Neural progenitor cell (in vitro differentiated cells): ENCODE data around the gene OPCML. TPM values are rescaled to one million over a fixed set of nuclear protein-coding genes. Genes with fewer than 3 reads are reported as not detected.

Experiments used
- DNase-seq: peaks from one replicate; pipeline ENCODE4 v3.0.0-alpha.2; 2016; ENCODE audit warnings: low spot score
- H2AFZ ChIP-seq: fragments of 200-600 bp; sonication (generic); replicated peaks from 2 replicates; pipeline ENCODE4 v1.6.1; 2016; ENCODE audit warnings: antibody characterized with exemption
- H3F3A ChIP-seq: fragments of 200-600 bp; sonication (generic); 2 replicates; pipeline ENCODE4 v1.6.1; 2016; ENCODE audit warnings: antibody characterized with exemption, low read depth
- H3K27ac ChIP-seq: fragments of 200-600 bp; sonication (generic); 2 replicates; pipeline ENCODE4 v1.5.1; 2016; ENCODE audit warnings: mild to moderate bottlenecking
- H3K27me3 ChIP-seq: fragments of 200-600 bp; sonication (generic); 2 replicates; pipeline ENCODE4 v1.6.1; 2016; ENCODE audit warnings: mild to moderate bottlenecking, moderate library complexity
- H3K36me3 ChIP-seq: fragments of 200-600 bp; sonication (generic); 2 replicates; pipeline ENCODE4 v1.5.1; 2016
- H3K4me1 ChIP-seq: fragments of 200-600 bp; sonication (generic); 2 replicates; pipeline ENCODE4 v1.6.1; 2016; ENCODE audit warnings: mixed run types
- H3K4me2 ChIP-seq: fragments of 200-600 bp; sonication (generic); 2 replicates; pipeline ENCODE4 v1.6.1; 2016
- H3K4me3 ChIP-seq: fragments of 200-600 bp; sonication (generic); 2 replicates; pipeline ENCODE4 v1.5.1; 2016
- H3K79me2 ChIP-seq: fragments of 200-600 bp; sonication (generic); 2 replicates; pipeline ENCODE4 v1.6.1; 2016; ENCODE audit warnings: low read depth
- H3K9ac ChIP-seq: fragments of 200-600 bp; sonication (generic); 2 replicates; pipeline ENCODE4 v1.6.1; 2016
- H3K9me3 ChIP-seq: fragments of 200-600 bp; sonication (generic); 2 replicates; pipeline ENCODE4 v1.5.1; 2016; ENCODE audit warnings: low read depth
- H4K20me1 ChIP-seq: fragments of 200-600 bp; sonication (generic); 2 replicates; pipeline ENCODE4 v1.6.1; 2016; ENCODE audit warnings: low read depth
- H3K27ac Mint-ChIP-seq: 3 replicates; pipeline ENCODE4 v1.8.0; 2021; ENCODE audit warnings: mixed read lengths
- H3K27me3 Mint-ChIP-seq: 2 replicates; pipeline ENCODE4 v1.8.0; 2022; ENCODE audit warnings: low read depth, mild to moderate bottlenecking, inconsistent platforms, moderate library complexity, mixed read lengths; ENCODE audit not compliant: insufficient read depth
- H3K36me3 Mint-ChIP-seq: 3 replicates; pipeline ENCODE4 v1.8.0; 2021; ENCODE audit warnings: mixed read lengths
- H3K4me1 Mint-ChIP-seq: 3 replicates; pipeline ENCODE4 v1.8.0; 2021; ENCODE audit warnings: mixed read lengths
- H3K4me3 Mint-ChIP-seq: 3 replicates; pipeline ENCODE4 v1.8.0; 2021; ENCODE audit warnings: mild to moderate bottlenecking, moderate library complexity, mixed read lengths
- H3K9me3 Mint-ChIP-seq: 3 replicates; pipeline ENCODE4 v1.8.0; 2020; ENCODE audit warnings: mixed read lengths
- CTCF ChIP-seq: fragments of 200-600 bp; sonication (generic); IDR thresholded peaks from 2 replicates; pipeline ENCODE4 v1.5.1; 2017; ENCODE audit warnings: antibody characterized with exemption, mild to moderate bottlenecking
- EZH2 ChIP-seq: fragments of 200-600 bp; sonication (generic); IDR thresholded peaks from 2 replicates; pipeline ENCODE4 v1.6.1; 2017; ENCODE audit warnings: antibody characterized with exemption, mild to moderate bottlenecking, moderate library complexity
- EZH2phosphoT487 ChIP-seq: fragments of 200-600 bp; sonication (generic); IDR thresholded peaks from 2 replicates; pipeline ENCODE4 v1.6.1; 2017; ENCODE audit warnings: antibody characterized with exemption
- total RNA-seq: library from RNA; depleted of rRNA; stranded (reverse); fragments of >200 nt; gene quantifications from 2 replicates; pipeline ENCODE4 v1.2.3, GENCODE V29; 2015; ENCODE audit warnings: low replicate concordance

Gene OPCML
- total RNA-seq, 1 donor from 2014 or later = 0.02 TPM

GRCh38 chr11:133202816-133203215, 329.5 kb downstream of the OPCML start:
- H3K27ac Mint-ChIP-seq = no peak overlapping the region

DNA sequence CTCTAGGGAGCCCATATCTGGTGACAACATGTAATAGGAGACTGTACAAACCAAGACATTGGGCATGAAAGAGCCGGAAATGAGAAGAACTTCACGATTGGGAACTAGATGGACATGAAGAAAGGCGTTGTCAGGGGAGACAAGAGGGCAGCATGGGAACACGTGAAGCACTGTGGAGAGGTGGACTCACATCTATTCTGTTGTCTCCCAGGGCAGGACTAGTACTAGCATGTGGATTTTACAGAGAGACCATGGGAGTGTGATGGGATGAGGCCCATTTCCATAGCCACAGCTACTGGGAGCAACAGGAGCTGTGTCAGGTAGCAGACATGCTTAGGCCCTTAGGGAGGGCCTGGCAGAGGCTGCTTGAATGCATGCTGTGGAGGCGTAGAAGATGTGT, 333.9 kb downstream of the OPCML start:
- Histone ChIP-seq H3K36me3 (no peaks in the 10 kb centered on the region), H3K79me2 (no peaks in the 10 kb centered on the region), H2AFZ (no peak overlapping the region), H3K27ac (no peak overlapping the region), H3K4me2 (no peak overlapping the region), H3K27me3 (no peaks in the 10 kb centered on the region), H3K9ac (no peak overlapping the region), H3F3A (no peaks in the 10 kb centered on the region), H3K4me1 (no peaks in the 10 kb centered on the region), H3K4me3 (no peak overlapping the region), H3K9me3 (no peaks in the 10 kb centered on the region), H4K20me1 (no peaks in the 10 kb centered on the region)
- Mint-ChIP-seq H3K4me1 (no peaks in the 10 kb centered on the region), H3K4me3 (no peak overlapping the region), H3K27me3 (peaks cover 4% of the 10 kb centered on the region), H3K27ac (no peak overlapping the region), H3K9me3 (peaks cover 4% of the 10 kb centered on the region), H3K36me3 (no peaks in the 10 kb centered on the region)
- no peak for TF ChIP-seq EZH2
- TF ChIP-seq EZH2phosphoT487 = no peak
- no peak for TF ChIP-seq CTCF
- no peak for DNase-seq

More at GRCh38 chr11:133202816-133203215, 329.5 kb downstream of the OPCML start:
- Histone ChIP-seq H3K79me2 (no peaks in the 10 kb centered on the region), H3K27me3 (no peaks in the 10 kb centered on the region), H3K4me1 (no peaks in the 10 kb centered on the region), H3K27ac (no peak overlapping the region), H3K4me2 (no peak overlapping the region), H3K9ac (no peak overlapping the region), H3K4me3 (no peak overlapping the region), H2AFZ (no peak overlapping the region), H3K9me3 (no peaks in the 10 kb centered on the region), H3K36me3 (no peaks in the 10 kb centered on the region), H4K20me1 (no peaks in the 10 kb centered on the region), H3F3A (no peaks in the 10 kb centered on the region)
- H3K4me3 Mint-ChIP-seq = no peak overlapping the region
- no peaks in the 10 kb centered on the region for H3K36me3 Mint-ChIP-seq
- peaks cover 4% of the 10 kb centered on the region for H3K27me3 Mint-ChIP-seq
- no peak for DNase-seq
- peaks cover 4% of the 10 kb centered on the region for H3K9me3 Mint-ChIP-seq
- no peaks in the 10 kb centered on the region for H3K4me1 Mint-ChIP-seq
- no peak for TF ChIP-seq EZH2
- no peak for TF ChIP-seq CTCF
- no peak for TF ChIP-seq EZH2phosphoT487

DNA sequence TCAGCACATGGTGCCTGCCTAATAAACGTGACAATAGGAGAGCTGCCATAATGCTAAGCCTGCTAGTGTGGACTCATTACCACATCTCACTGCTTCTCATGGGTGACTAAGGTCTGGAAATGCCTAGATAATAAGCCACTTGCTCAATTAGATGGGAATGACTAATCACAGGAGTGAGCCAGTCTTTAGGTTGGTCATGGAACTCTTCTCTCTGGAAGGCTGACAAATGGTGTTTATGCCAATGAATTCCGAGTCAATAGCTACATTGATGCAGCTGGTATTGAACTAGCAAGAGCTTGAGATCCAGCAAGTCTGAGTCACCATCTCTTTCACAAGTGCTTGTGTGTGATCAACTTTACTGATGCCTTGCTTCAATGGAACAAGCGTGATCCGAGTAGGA, 334.9 kb downstream of the OPCML start:
- no peaks in the 10 kb centered on the region for H3K4me1 Mint-ChIP-seq
- no peaks in the 10 kb centered on the region for H3K36me3 ChIP-seq
- H3K27me3 Mint-ChIP-seq = peaks cover 4% of the 10 kb centered on the region
- DNase-seq = no peak
- no peak overlapping the region for H2AFZ ChIP-seq
- no peaks in the 10 kb centered on the region for H3K27me3 ChIP-seq
- no peaks in the 10 kb centered on the region for H3K9me3 Mint-ChIP-seq
- no peak overlapping the region for H3K27ac Mint-ChIP-seq
- TF ChIP-seq EZH2 (no peak), EZH2phosphoT487 (no peak), CTCF (no peak)
- H3F3A ChIP-seq = no peaks in the 10 kb centered on the region
- H3K4me3 ChIP-seq = no peak overlapping the region
- H4K20me1 ChIP-seq = no peaks in the 10 kb centered on the region
- H3K27ac ChIP-seq = no peak overlapping the region
- H3K4me2 ChIP-seq = no peak overlapping the region
- no peak overlapping the region for H3K4me3 Mint-ChIP-seq
- H3K9me3 ChIP-seq = no peaks in the 10 kb centered on the region
- no peaks in the 10 kb centered on the region for H3K79me2 ChIP-seq
- H3K4me1 ChIP-seq = no peaks in the 10 kb centered on the region
- H3K36me3 Mint-ChIP-seq = no peaks in the 10 kb centered on the region
- H3K9ac ChIP-seq = no peak overlapping the region

- H3K4me2 ChIP-seq = no peak overlapping the region
- no peaks in the 10 kb centered on the region for H3K4me1 ChIP-seq
- Mint-ChIP-seq H3K36me3 (no peaks in the 10 kb centered on the region), H3K4me3 (no peak overlapping the region), H3K27me3 (peaks cover 4% of the 10 kb centered on the region), H3K27ac (no peak overlapping the region), H3K4me1 (no peaks in the 10 kb centered on the region), H3K9me3 (no peaks in the 10 kb centered on the region)
- H3K79me2 ChIP-seq = no peaks in the 10 kb centered on the region
- H3K4me3 ChIP-seq = no peak overlapping the region
- H3K9me3 ChIP-seq = no peaks in the 10 kb centered on the region
- H3K36me3 ChIP-seq = no peaks in the 10 kb centered on the region
- no peak overlapping the region for H3K9ac ChIP-seq
- H3F3A ChIP-seq = no peaks in the 10 kb centered on the region
- no peaks in the 10 kb centered on the region for H4K20me1 ChIP-seq
- H3K27me3 ChIP-seq = no peaks in the 10 kb centered on the region
- H2AFZ ChIP-seq = no peak overlapping the region
- TF ChIP-seq EZH2phosphoT487 (no peak), CTCF (no peak), EZH2 (no peak)
- no peak for DNase-seq
- H3K27ac ChIP-seq = no peak overlapping the region
Observed at GRCh38 chr11:133191931-133192330, 340.4 kb downstream of the OPCML start.
